HL-60 (cell line): Measurements from ENCODE around the gene BICRAL.
"Not testable (repeated sequence)": the region's sequence is repeated elsewhere in the genome, so short reads cannot be mapped to it uniquely, and the experiment has no call there.

Experiments used
- CTCF ChIP-seq: IDR thresholded peaks from one replicate; pipeline ENCODE4 v1.5.1; 2011; ENCODE audit warnings: low read length, control low read depth, inconsistent platforms; ENCODE audit not compliant: insufficient read depth
- GABPA ChIP-seq: IDR thresholded peaks from 2 replicates; pipeline ENCODE4 v1.6.1; 2012; ENCODE audit warnings: low read depth
- POLR2AphosphoS5 ChIP-seq: IDR thresholded peaks from 2 replicates; pipeline ENCODE4 v1.6.1; 2012; ENCODE audit warnings: low read depth
- SPI1 ChIP-seq: IDR thresholded peaks from 2 replicates; pipeline ENCODE4 v1.6.1; 2012; ENCODE audit warnings: low read depth, mild to moderate bottlenecking, borderline replicate concordance
- TF ChIP-seq, protein P1 (sequence below): IDR thresholded peaks from 2 replicates; pipeline ENCODE4 v1.6.1; 2012; ENCODE audit warnings: low read depth; ENCODE audit not compliant: insufficient replicate concordance

- not testable (repeated sequence) for TF ChIP-seq CTCF, POLR2AphosphoS5, SPI1, GABPA
- TF ChIP-seq, protein P1, sequence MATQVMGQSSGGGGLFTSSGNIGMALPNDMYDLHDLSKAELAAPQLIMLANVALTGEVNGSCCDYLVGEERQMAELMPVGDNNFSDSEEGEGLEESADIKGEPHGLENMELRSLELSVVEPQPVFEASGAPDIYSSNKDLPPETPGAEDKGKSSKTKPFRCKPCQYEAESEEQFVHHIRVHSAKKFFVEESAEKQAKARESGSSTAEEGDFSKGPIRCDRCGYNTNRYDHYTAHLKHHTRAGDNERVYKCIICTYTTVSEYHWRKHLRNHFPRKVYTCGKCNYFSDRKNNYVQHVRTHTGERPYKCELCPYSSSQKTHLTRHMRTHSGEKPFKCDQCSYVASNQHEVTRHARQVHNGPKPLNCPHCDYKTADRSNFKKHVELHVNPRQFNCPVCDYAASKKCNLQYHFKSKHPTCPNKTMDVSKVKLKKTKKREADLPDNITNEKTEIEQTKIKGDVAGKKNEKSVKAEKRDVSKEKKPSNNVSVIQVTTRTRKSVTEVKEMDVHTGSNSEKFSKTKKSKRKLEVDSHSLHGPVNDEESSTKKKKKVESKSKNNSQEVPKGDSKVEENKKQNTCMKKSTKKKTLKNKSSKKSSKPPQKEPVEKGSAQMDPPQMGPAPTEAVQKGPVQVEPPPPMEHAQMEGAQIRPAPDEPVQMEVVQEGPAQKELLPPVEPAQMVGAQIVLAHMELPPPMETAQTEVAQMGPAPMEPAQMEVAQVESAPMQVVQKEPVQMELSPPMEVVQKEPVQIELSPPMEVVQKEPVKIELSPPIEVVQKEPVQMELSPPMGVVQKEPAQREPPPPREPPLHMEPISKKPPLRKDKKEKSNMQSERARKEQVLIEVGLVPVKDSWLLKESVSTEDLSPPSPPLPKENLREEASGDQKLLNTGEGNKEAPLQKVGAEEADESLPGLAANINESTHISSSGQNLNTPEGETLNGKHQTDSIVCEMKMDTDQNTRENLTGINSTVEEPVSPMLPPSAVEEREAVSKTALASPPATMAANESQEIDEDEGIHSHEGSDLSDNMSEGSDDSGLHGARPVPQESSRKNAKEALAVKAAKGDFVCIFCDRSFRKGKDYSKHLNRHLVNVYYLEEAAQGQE, result not testable (repeated sequence)
Measured at GRCh38 chr6:42806359-42806758, 24.5 kb downstream of the BICRAL start.
